Measurements from ENCODE around the gene IGSF8. TPM values are rescaled to one million over a fixed set of nuclear protein-coding genes. Genes with fewer than 3 reads are reported as not detected.
A peak's percentile ranks its signal among the peaks of the same experiment; 100 is the strongest.

Gene IGSF8
- total and polyA plus RNA-seq, 2 experiments from 2014 or later, result 32.9 to 52.2 TPM

DNA sequence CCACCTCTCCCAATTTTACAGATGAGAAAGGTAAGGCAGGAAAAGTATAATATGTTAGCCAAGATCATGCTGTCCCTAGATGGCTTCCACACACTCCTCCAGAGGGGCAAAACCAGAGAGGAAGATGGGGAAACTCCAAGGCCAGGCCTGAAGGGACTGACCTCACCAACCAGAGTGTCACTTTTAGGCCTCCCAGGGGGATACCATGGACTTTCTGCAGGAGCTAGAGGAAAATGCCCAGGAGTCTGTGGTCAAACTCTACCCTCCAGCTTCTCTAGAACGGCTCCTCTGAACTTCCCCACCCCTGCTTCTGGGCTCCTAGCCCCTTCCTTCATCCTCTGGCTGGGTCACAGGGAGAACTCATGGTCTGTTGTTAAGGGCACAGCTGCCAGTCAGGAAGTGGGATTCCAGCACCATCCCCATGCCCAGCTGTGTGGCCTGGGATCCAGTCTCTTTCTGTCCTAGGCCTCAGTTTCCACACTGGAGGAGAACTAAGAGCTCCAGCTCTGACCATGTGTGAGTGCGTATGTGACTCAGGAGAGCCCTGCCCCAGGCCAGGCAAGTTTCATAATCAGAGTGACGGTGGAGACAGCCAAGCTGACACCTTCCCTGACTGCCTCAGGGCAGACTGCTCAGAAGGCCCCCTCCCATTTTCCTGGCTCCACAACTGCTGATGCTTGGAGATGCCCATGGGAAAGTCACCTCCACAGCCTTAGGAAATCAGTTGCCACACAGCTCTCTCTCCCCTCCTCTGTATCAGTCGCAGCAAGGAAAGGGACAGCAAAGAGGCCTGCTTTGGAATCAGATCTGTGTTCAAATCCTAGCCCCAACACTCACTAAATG is 1.9 kb downstream of the IGSF8 start:
- peak; percentile 90 for DNase-seq
- H3K9me2 ChIP-seq (ENCODE audit: insufficient read depth), result no peaks in the 10 kb centered on the region
- H3K79me2 ChIP-seq (ENCODE audit: insufficient read depth), result no peaks in the 10 kb centered on the region
- no peaks in the 10 kb centered on the region for H3K27me3 ChIP-seq (replicated peaks; ENCODE audit: insufficient read depth)
- no peaks in the 10 kb centered on the region for H3K36me3 ChIP-seq (ENCODE audit: low read depth)
- 39 to 43% methylated on average over 4 of the region's 4 CpGs for whole genome bisulfite sequencing, 2 experiments (ENCODE audit: low coverage in 1 of 2, low lambda C conversion rate in 2 of 2, missing lambda C conversion rate in 2 of 2)
- TF ChIP-seq EZH2 (IDR thresholded peaks at IDR 0.05; ENCODE audit: insufficient read depth, poor library complexity, severe bottlenecking), result no peak
- TF ChIP-seq EZH2phosphoT487 (IDR thresholded peaks at IDR 0.05; ENCODE audit: insufficient read depth, low read depth), result no peak
- H3K4me3 ChIP-seq, result no peak overlapping the region
- H3K4me1 ChIP-seq (ENCODE audit: insufficient read depth), result peaks cover 26% of the 10 kb centered on the region; the same call in 1 of the 2 replicates
- H3K9me3 ChIP-seq (ENCODE audit: low read depth), result no peaks in the 10 kb centered on the region
- peak overlapping the region; percentile 79 for H3K9ac ChIP-seq
- peaks cover 18% of the 10 kb centered on the region; the same call in 1 of the 2 replicates for H3F3A ChIP-seq (ENCODE audit: insufficient read depth)
- peak overlapping the region; percentile 63 for H3K27ac ChIP-seq
- no peak overlapping the region for H2AFZ ChIP-seq
- in situ Hi-C loops (cut with MboI), result no loop called here
- H3K4me2 ChIP-seq (ENCODE audit: unreplicated experiment), result peak overlapping the region; percentile 86
- no peaks in the 10 kb centered on the region for H4K20me1 ChIP-seq (ENCODE audit: insufficient read depth)

GRCh38 chr1:160095382-160096105 is 2.9 kb downstream of the IGSF8 start:
- no peak overlapping the region for H3K27ac ChIP-seq
- no peak overlapping the region for H3K4me2 ChIP-seq (ENCODE audit: unreplicated experiment)
- H3K27me3 ChIP-seq (replicated peaks; ENCODE audit: insufficient read depth), result no peaks in the 10 kb centered on the region
- TF ChIP-seq EZH2phosphoT487 (IDR thresholded peaks at IDR 0.05; ENCODE audit: insufficient read depth, low read depth) (no peak), EZH2 (IDR thresholded peaks at IDR 0.05; ENCODE audit: insufficient read depth, poor library complexity, severe bottlenecking) (no peak)
- no peak overlapping the region for H3K4me3 ChIP-seq
- H2AFZ ChIP-seq, result no peak overlapping the region
- no peak overlapping the region for H3K9ac ChIP-seq
- no peaks in the 10 kb centered on the region for H4K20me1 ChIP-seq (ENCODE audit: insufficient read depth)
- 94 to 100% methylated on average over 3 to 4 of the region's 4 CpGs for WGBS, 2 experiments (ENCODE audit: low coverage in 1 of 2, low lambda C conversion rate in 2 of 2, missing lambda C conversion rate in 2 of 2)
- peaks cover 22% of the 10 kb centered on the region; the same call in 1 of the 2 replicates for H3K4me1 ChIP-seq (ENCODE audit: insufficient read depth)
- in situ Hi-C loops (cut with MboI), result no loop called here
- H3K9me3 ChIP-seq (ENCODE audit: low read depth), result no peaks in the 10 kb centered on the region
- no peaks in the 10 kb centered on the region for H3K9me2 ChIP-seq (ENCODE audit: insufficient read depth)
- no peak for DNase-seq
- no peaks in the 10 kb centered on the region for H3K36me3 ChIP-seq (ENCODE audit: low read depth)
- H3F3A ChIP-seq (ENCODE audit: insufficient read depth), result peaks cover 18% of the 10 kb centered on the region; the same call in 1 of the 2 replicates
- no peaks in the 10 kb centered on the region for H3K79me2 ChIP-seq (ENCODE audit: insufficient read depth)

DNA sequence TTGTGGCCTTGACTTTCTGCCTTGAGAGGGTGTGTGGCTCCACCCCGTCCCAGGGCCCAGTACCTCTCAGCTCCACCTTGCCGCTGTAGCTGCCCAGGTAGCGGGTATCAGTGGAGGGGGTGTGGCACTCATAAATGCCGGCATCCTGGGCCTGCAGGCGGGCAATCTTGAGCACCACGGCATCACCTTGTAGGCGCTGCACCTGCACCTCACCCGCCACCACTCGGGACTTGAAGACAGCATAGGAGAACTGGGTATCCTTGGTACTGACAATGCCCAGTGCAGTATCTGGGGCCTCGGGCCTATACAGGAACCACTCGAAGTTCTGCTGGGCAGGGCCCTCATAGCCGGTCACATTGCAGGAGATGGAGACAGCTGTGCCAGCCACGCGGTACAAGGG is 3.6 kb downstream of the IGSF8 start:
- DNase-seq, result no peak
- no peak for TF ChIP-seq EZH2phosphoT487 (IDR thresholded peaks at IDR 0.05; ENCODE audit: insufficient read depth, low read depth)
- TF ChIP-seq EZH2 (IDR thresholded peaks at IDR 0.05; ENCODE audit: insufficient read depth, poor library complexity, severe bottlenecking), result no peak
- Histone ChIP-seq H3K4me3 (no peak overlapping the region), H3F3A (ENCODE audit: insufficient read depth) (peaks cover 12% of the 10 kb centered on the region; the same call in 1 of the 2 replicates), H3K4me2 (ENCODE audit: unreplicated experiment) (no peak overlapping the region), H3K36me3 (ENCODE audit: low read depth) (no peaks in the 10 kb centered on the region), H3K9me3 (ENCODE audit: low read depth) (no peaks in the 10 kb centered on the region), H3K27me3 (replicated peaks; ENCODE audit: insufficient read depth) (no peaks in the 10 kb centered on the region), H3K27ac (no peak overlapping the region), H2AFZ (no peak overlapping the region), H4K20me1 (ENCODE audit: insufficient read depth) (no peaks in the 10 kb centered on the region), H3K4me1 (ENCODE audit: insufficient read depth) (peaks cover 22% of the 10 kb centered on the region; the same call in 1 of the 2 replicates), H3K9ac (no peak overlapping the region), H3K79me2 (ENCODE audit: insufficient read depth) (no peaks in the 10 kb centered on the region), H3K9me2 (ENCODE audit: insufficient read depth) (no peaks in the 10 kb centered on the region)
- in situ Hi-C loops (cut with MboI), result no loop called here
- WGBS, 2 experiments (ENCODE audit: low coverage in 1 of 2, low lambda C conversion rate in 2 of 2, missing lambda C conversion rate in 2 of 2), result 94 to 95% methylated on average over 14 of the region's 14 CpGs

GRCh38 chr1:160094291-160094625 is 4.2 kb downstream of the IGSF8 start:
- Histone ChIP-seq H3K9me2 (ENCODE audit: insufficient read depth) (no peaks in the 10 kb centered on the region), H3K9ac (no peak overlapping the region), H3K4me1 (ENCODE audit: insufficient read depth) (peaks cover 19% of the 10 kb centered on the region; the same call in 1 of the 2 replicates), H2AFZ (no peak overlapping the region), H3F3A (ENCODE audit: insufficient read depth) (peaks cover 7% of the 10 kb centered on the region; the same call in 1 of the 2 replicates), H3K27ac (no peak overlapping the region), H3K27me3 (replicated peaks; ENCODE audit: insufficient read depth) (no peaks in the 10 kb centered on the region), H3K4me3 (no peak overlapping the region), H3K79me2 (ENCODE audit: insufficient read depth) (no peaks in the 10 kb centered on the region), H3K9me3 (ENCODE audit: low read depth) (no peaks in the 10 kb centered on the region), H4K20me1 (ENCODE audit: insufficient read depth) (no peaks in the 10 kb centered on the region), H3K4me2 (ENCODE audit: unreplicated experiment) (no peak overlapping the region), H3K36me3 (ENCODE audit: low read depth) (no peaks in the 10 kb centered on the region)
- in situ Hi-C loops (cut with MboI), result no loop called here
- TF ChIP-seq EZH2phosphoT487 (IDR thresholded peaks at IDR 0.05; ENCODE audit: insufficient read depth, low read depth) (no peak), EZH2 (IDR thresholded peaks at IDR 0.05; ENCODE audit: insufficient read depth, poor library complexity, severe bottlenecking) (no peak)
- WGBS, 2 experiments (ENCODE audit: low coverage in 1 of 2, low lambda C conversion rate in 2 of 2, missing lambda C conversion rate in 2 of 2), result 91 to 97% methylated on average over 4 of the region's 4 CpGs
- DNase-seq, result no peak

Data from GM23248 (cell line).